Stimulated activated CD4-positive, alpha-beta T cell treated with anti-CD3 and anti-CD28 coated beads, Interleukin-1b, Interleukin-23, amount 100 ng/mL, for 48 hours (primary cell): Measurements from ENCODE around the gene POLR3GL.

Experiments used
- DNase-seq: peaks from one replicate; pipeline ENCODE4 v3.0.0-alpha.2; 2020

POLR3GL gene

DNA sequence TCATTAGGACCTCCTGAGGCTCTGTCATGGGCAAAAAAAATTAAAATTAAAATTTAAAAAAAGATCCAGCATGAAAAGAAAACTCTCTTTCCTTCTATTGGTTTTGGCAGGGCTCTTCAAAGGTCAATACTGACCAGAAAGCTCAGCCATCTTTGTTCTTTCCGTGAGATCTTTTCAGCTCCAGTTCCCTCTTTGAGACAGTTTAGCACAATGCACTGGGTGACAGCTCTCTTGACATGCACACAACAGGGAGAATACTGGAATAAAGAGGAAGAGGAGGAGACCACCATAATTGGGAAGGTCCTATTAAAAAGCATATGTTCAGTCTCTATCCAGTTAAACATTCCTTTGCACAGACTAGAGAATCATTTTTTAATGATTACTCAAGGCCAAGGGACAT lies 13.0 kb upstream of the POLR3GL start:
- no peak for DNase-seq

DNA sequence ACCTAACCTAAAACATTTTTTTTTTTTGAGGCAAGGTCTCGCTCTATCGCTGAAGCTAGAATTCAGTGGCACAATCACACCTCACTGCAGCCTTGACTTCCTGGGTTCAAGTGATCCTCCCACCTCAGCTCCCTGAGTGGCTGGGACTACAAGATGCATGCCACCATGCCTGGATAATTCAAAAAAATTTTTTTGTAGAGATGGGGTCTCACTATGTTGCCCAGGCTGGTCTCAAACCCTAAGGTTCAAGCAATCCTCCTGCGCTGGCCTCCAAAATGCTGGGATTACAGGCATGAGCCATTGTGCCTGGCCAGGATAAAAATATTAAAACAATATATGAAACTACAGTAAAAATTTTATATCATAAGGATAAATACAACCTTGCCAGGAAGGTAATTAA lies 11.6 kb upstream of the POLR3GL start:
- no peak for DNase-seq

DNA sequence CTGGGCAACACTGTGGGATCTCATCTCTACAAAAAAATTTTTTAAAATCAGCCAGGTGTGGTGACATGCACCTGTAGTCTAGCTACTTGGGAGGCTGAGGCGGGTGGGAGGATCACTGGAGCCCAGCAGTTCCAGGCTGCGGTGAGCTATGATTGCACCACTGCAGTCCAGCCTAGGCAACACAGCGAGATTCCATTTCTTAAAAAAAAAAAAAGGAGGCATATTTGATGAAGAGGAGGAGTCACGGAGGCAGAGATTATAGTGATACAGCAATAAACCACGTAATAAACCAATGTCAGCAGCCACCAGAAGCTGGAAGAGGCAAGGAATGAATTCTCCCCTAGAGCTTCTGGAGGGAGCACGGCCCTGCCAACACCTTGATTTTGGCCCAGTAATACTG lies 10.6 kb upstream of the POLR3GL start:
- no peak for DNase-seq

DNA sequence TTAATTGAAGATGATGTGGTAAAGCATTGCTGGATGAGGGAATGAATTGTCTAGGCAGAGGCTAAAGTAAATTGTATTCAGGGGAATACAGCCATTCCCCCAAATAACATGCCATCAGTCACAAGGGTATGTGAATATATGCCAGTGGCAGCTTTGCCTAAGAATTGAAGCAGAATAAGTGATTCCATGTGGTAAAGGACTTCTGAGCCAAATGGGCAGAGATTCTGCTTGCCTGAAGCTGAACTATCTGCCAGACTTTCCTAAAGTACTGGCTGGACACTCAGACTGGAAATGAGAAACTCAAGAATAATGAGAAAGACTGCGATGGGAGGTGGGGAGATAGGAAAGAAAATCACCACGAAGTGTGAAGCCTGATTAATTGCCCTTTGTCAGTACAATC lies 9.1 kb upstream of the POLR3GL start:
- no peak for DNase-seq

GRCh38 chr1:145956361-145956760 lies 8.1 kb upstream of the POLR3GL start:
- no peak for DNase-seq

DNA sequence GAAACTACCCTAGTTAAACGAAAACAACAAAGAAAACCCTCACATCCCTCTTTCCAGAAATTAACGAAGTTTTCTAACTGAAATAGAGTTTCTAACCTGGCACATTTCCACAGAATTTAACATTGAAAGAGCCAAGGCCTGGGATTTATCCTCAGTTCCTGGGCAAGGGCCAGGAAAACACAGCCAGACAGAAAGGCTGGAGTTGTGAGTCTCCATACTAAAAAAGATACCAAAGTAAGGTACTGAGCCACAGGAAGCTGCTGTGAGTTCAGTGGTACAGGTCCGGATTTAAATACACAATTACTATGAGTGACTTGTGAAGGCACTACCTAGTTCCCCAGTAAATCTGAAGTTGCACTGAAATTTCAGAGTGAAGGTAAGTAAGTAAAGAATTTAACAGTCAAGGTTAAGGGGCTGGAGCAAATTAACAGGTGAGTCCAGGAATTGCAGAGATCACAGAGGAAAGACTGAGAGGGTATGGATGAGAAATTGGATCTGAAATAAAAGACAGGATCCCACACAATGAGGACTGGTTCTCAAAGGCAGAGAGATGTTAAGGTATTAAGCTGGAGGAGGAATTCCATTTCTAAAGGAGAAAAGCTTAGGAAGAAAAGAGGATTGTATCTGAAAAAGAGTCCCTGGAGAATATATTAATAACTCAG lies 7.6 kb upstream of the POLR3GL start:
- DNase-seq, result no peak

GRCh38 chr1:145957443-145958319 lies 6.8 kb upstream of the POLR3GL start, which contains the start of gene LIX1L:
Gene LIX1L (minus strand): TSS chr1:145958017. CDS start chr1:145957927, 90 bp downstream.
- DNase-seq, result peak; percentile 97

GRCh38 chr1:145958734-145959133 lies 5.8 kb upstream of the POLR3GL start:
- no peak for DNase-seq

- DNase-seq, result no peak
Observed at GRCh38 chr1:145959333-145959732, 5.2 kb upstream of the POLR3GL start.

- no peak for DNase-seq
Observed at GRCh38 chr1:145959957-145960467, 4.5 kb upstream of the POLR3GL start.

GRCh38 chr1:145960468-145961108 lies 3.9 kb upstream of the POLR3GL start:
- DNase-seq, result peak; percentile 36

GRCh38 chr1:145961109-145961424 lies 3.4 kb upstream of the POLR3GL start:
- DNase-seq, result no peak

GRCh38 chr1:145961425-145962156 lies 2.9 kb upstream of the POLR3GL start:
- peak; percentile 69 for DNase-seq

DNA sequence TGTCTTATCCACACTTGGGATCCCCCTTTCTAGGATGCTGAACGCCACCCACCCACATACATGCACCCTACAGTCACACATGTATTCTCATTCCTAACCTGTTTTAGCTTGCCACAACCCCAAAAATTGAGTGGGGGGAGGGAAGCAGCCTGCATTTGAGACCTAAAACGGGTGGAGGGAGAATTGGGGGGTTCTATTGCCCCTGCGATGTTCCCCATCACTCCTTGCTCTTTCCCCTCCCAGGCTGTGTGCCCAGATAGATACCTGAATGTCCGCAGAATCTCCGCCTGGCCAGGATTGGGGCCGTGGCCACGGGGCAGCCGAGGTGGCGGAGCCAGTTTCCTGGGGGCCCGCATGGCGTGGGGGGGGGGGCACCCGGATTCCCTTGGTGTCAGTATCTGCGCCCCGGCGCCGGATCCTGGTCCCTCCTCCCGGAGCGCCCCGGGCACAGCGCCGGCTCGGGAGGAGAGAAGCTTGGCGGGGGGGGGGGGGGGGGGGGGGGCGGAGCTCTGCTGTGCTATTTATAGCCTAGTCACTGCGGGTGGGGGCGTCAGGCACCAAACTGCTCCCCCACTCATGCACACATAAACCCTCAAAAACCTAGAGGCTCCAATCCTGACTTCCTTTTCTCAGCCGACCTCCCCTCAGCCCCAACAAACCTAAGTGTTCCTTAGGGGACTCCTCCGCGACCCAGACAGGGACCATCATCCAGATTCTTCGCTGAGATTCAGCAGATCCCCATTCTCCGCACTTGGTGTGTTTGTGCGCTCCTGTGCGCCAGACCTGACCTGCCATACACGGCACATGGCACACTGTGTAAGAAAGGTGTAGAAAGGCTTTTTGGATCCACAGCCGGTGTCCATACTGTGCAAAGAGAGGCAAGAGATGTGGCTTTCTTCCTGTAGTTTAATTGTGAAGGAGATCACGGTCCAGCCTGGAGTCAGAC lies 2.1 kb upstream of the POLR3GL start:
- DNase-seq, result peak; percentile 33

GRCh38 chr1:145963265-145964019 lies 1.0 kb upstream of the POLR3GL start:
- no peak for DNase-seq

- no peak for DNase-seq
Observed at GRCh38 chr1:145965119-145965744, 742 bp downstream of the POLR3GL start.

DNA sequence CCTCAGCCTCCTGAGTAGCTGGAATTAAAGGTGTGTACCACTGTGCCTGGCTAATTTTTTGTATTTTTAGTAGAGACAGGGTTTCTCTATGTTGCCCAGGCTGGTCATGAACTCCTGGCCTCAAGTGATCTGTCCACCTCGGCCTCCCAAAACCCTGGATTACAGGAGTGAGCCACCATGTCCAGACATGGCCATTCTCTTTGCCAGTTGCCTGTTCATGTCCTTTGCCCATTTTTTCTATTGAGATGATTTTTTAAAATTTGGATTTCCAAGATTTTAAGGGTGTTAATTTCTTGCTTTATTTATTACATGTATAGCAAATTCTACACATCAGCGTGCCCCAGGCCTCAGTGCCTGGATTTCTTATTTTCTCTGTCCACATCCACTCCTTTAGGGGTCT lies 2.8 kb downstream of the POLR3GL start:
- DNase-seq, result no peak

DNA sequence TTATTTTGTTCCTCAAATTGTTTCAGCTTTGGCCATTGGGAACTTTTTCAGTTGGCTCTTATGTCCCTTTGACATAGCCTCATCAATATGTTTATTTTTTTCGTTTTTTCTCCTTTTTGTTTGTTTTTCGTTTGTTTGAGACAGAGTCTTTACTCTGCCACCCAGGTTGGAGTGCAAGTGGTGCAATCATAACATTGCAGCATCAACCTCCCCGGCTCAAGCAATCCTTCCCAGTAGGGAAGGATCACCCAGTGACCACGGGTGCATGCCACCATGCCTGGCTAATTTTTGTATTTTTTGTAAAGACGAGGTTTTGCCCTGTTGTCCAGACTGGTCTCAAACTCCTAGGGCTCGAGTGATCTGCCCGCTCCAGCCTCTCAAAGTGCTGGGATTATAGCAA lies 8.1 kb downstream of the POLR3GL start:
- no peak for DNase-seq

DNA sequence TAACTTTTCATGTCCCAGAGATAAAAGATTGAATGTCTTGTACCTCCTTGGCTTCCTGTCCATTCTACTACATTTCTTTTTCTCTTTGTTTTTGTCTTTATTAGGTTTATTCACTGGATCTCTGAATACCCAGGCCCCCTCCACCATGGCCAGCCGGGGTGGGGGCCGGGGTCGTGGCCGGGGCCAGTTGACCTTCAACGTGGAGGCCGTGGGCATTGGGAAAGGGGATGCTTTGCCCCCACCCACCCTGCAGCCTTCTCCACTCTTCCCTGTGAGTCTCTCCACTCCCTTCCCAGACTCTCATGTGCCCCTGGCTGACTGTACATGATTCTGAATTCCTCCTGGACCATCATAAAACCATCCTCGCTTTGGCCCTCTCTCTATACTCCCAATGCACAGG lies 10.2 kb downstream of the POLR3GL start:
- no peak for DNase-seq

- no peak for DNase-seq
Observed at GRCh38 chr1:145975216-145975615, 10.7 kb downstream of the POLR3GL start.

- no peak for DNase-seq
Observed at GRCh38 chr1:145977016-145977415, 12.5 kb downstream of the POLR3GL start.
